Aorta (tissue), 5 donors: ENCODE measurements around the gene ASB13. TPM values are rescaled to one million over a fixed set of nuclear protein-coding genes. Genes with fewer than 3 reads are reported as not detected.
A peak's percentile ranks its signal among the peaks of the same experiment; 100 is the strongest.

Experiments
- ATAC-seq: fragments of 200-7000 bp; cut with Tn5 transposase; one replicate; pipeline ENCODE4 v1.9.1; 2022; ENCODE audit warnings: moderate library complexity; ENCODE audit not compliant: low FRiP score
- DNase-seq, 2 donors: peaks; one replicate each; pipeline ENCODE4 v3.0.0-alpha.2; 2020
- H3K27ac ChIP-seq, 2 donors: one replicate each; pipeline ENCODE4 v1.5.1; 2013; ENCODE audit warnings: low read length in 2 of 2, mild to moderate bottlenecking in 2 of 2, moderate library complexity in 2 of 2, control low read depth in 1 of 2, inconsistent platforms in 1 of 2, low read depth in 1 of 2
- H3K27me3 ChIP-seq, 2 donors: one replicate each; pipeline ENCODE4 v1.6.1; 2013; ENCODE audit warnings: control low read depth in 1 of 2, low read length in 1 of 2, mild to moderate bottlenecking in 1 of 2, moderate library complexity in 1 of 2; ENCODE audit not compliant: insufficient read depth in 2 of 2, control insufficient read depth in 1 of 2
- H3K36me3 ChIP-seq, 2 donors: one replicate each; pipeline ENCODE4 v1.6.1; 2013; ENCODE audit warnings: control low read depth in 1 of 2, low read length in 1 of 2, mild to moderate bottlenecking in 1 of 2; ENCODE audit not compliant: insufficient read depth in 2 of 2, control insufficient read depth in 1 of 2
- H3K4me1 ChIP-seq, 2 donors: one replicate each; pipeline ENCODE4 v1.6.1; 2013; ENCODE audit warnings: low read length in 2 of 2, control low read depth in 1 of 2, mild to moderate bottlenecking in 1 of 2, moderate library complexity in 1 of 2; ENCODE audit not compliant: insufficient read depth in 2 of 2, control insufficient read depth in 1 of 2
- H3K4me3 ChIP-seq, 2 donors: one replicate each; pipeline ENCODE4 v1.5.1; 2013; ENCODE audit warnings: low read length in 2 of 2, control low read depth in 1 of 2, mild to moderate bottlenecking in 1 of 2
- H3K9me3 ChIP-seq: one replicate; pipeline ENCODE4 v1.6.1; 2013; ENCODE audit warnings: mild to moderate bottlenecking, low read length; ENCODE audit not compliant: control insufficient read depth
- WGBS, 2 donors: extraction: QIAGEN DNeasy Blood & Tissue Kit; methylation state at CpG; one replicate each; pipeline ENCODE4 v1.1.7; 2013; 5-methylcytosine and 5-hydroxymethylcytosine counted together
- intact Hi-C, 2 donors: fragments of 100-400 bp; cut with DNase I; formaldehyde crosslinking; loops; one replicate each; pipeline versions ENCODE4 v1.14.2 to v1.15.0; 2022
- long read RNA-seq, 2 donors: library from polyadenylated mRNA; unstranded; transcript quantifications; one replicate each; pipeline ENCODE4 v2.0.0, GENCODE V29; 2020 to 2021
- polyA plus RNA-seq, 2 donors: library from polyadenylated mRNA; stranded (reverse); fragments of 200-250 nt; gene quantifications; one replicate each; pipeline ENCODE4 v1.2.3, GENCODE V29; 2013
- total RNA-seq, 2 donors: library from RNA; stranded (reverse); fragmentation: NEBNext Ultra II Directional; extraction: Animal tissue kit (Norgen Biotek cat#: 25700); gene quantifications; one replicate each; pipeline ENCODE4 v1.2.1, GENCODE V29; 2021
- donor health status: healthy with polysubstance abuse.
- donor health status: Bipolar disorder and iron deficiency.
- donor health status: DM: no; HTN: no; CAD: no.
- donor health status: DM: no; HTN: no; CAD: no.
- donor health status: DM: yes; HTN: yes; CAD: no.

ASB13 gene
- total RNA-seq, result 10 to 100 TPM; 23.2 to 25.0 TPM
- polyA plus RNA-seq, result 10 to 100 TPM; 19.2 to 35.1 TPM
- long read RNA-seq, donor 1, transcript ASB13-201 (6 exons, 2,699 nt), result major isoform, 88 of 112 reads
- long read RNA-seq, donor 1, partial matches to known transcripts, result 9 of 112 reads
- long read RNA-seq, donor 1, other reads (novel, unspliced or antisense), result 11 of 112 reads
- long read RNA-seq, donor 2, transcript ASB13-201 (6 exons, 2,699 nt), result major isoform, 11 of 20 reads
- long read RNA-seq, donor 2, partial matches to known transcripts, result 2 of 20 reads
- long read RNA-seq, donor 2, other reads (novel, unspliced or antisense), result 7 of 20 reads

- intact Hi-C loops, result loop anchor here in 1 of 2 donors (10.0 kb wide), 1 partner anchor 109 kb away; no protein-coding TSS in a partner anchor
- DNase-seq (peak; percentile 84 to 91), ATAC-seq (peak; percentile 93)
- peak within 1 kb of the TSS; percentile 0 to 72 for H3K27ac ChIP-seq
- no peaks in the 10 kb centered on the region for H3K27me3 ChIP-seq
- H3K4me3 ChIP-seq, result peak within 1 kb of the TSS; percentile 70 to 80
- H3K9me3 ChIP-seq, result no peaks in the 10 kb centered on the region
- H3K36me3 ChIP-seq, result no peaks in the 10 kb centered on the region
- H3K4me1 ChIP-seq, result peaks cover 0 to 2% of the 10 kb centered on the region in 2 donors
- 0 to 1% methylated on average over 83 to 112 of the region's 112 CpGs for WGBS, 2 donors
Observed at GRCh38 chr10:5666008-5666840, at the start of gene ASB13. Gene ASB13 (minus strand): TSS chr10:5666595. CDS start chr10:5666551, 44 bp downstream.

GRCh38 chr10:5711642-5712041 lies 45.2 kb upstream of the ASB13 start:
- no peaks in the 10 kb centered on the region for H3K36me3 ChIP-seq
- intact Hi-C loops, result no loop called here
- no peak overlapping the region for H3K4me3 ChIP-seq
- DNase-seq, result no peak
- H3K9me3 ChIP-seq, result no peaks in the 10 kb centered on the region
- no peaks in the 10 kb centered on the region for H3K4me1 ChIP-seq
- H3K27ac ChIP-seq, result no peak overlapping the region
- no peak for ATAC-seq
- H3K27me3 ChIP-seq, result no peaks in the 10 kb centered on the region
- 86% methylated on average over 4 of the region's 4 CpGs for WGBS, 2 donors

GRCh38 chr10:5710859-5711258 lies 44.5 kb upstream of the ASB13 start:
- Histone ChIP-seq H3K27me3 (no peaks in the 10 kb centered on the region), H3K4me3 (no peak overlapping the region), H3K36me3 (no peaks in the 10 kb centered on the region), H3K4me1 (no peaks in the 10 kb centered on the region), H3K27ac (no peak overlapping the region), H3K9me3 (no peaks in the 10 kb centered on the region)
- DNase-seq (no peak), ATAC-seq (no peak)
- intact Hi-C loops, result no loop called here
- WGBS, 2 donors, result 81 to 82% methylated on average over 1 of the region's 1 CpG

GRCh38 chr10:5709865-5710264 lies 43.5 kb upstream of the ASB13 start:
- intact Hi-C loops, result no loop called here
- no peak for ATAC-seq
- DNase-seq, result no peak
- H3K9me3 ChIP-seq, result no peaks in the 10 kb centered on the region
- no peaks in the 10 kb centered on the region for H3K4me1 ChIP-seq
- no peak overlapping the region for H3K27ac ChIP-seq
- H3K36me3 ChIP-seq, result no peaks in the 10 kb centered on the region
- H3K27me3 ChIP-seq, result no peaks in the 10 kb centered on the region
- no peak overlapping the region for H3K4me3 ChIP-seq
- 84 to 89% methylated on average over 2 of the region's 2 CpGs for WGBS, 2 donors

- no peaks in the 10 kb centered on the region for H3K27me3 ChIP-seq
- no peaks in the 10 kb centered on the region for H3K9me3 ChIP-seq
- ATAC-seq, result no peak
- no peaks in the 10 kb centered on the region for H3K4me1 ChIP-seq
- H3K4me3 ChIP-seq, result no peak overlapping the region
- intact Hi-C loops, result no loop called here
- no peaks in the 10 kb centered on the region for H3K36me3 ChIP-seq
- DNase-seq, result no peak
- no peak overlapping the region for H3K27ac ChIP-seq
Observed at GRCh38 chr10:5708356-5708755, 42.0 kb upstream of the ASB13 start.

- no peaks in the 10 kb centered on the region for H3K27me3 ChIP-seq
- peaks cover 0 to 3% of the 10 kb centered on the region in 2 donors for H3K4me1 ChIP-seq
- no peaks in the 10 kb centered on the region for H3K9me3 ChIP-seq
- no peak overlapping the region for H3K27ac ChIP-seq
- 99 to 100% methylated on average over 1 of the region's 1 CpG for WGBS, 2 donors
- intact Hi-C loops, result no loop called here
- H3K36me3 ChIP-seq, result no peaks in the 10 kb centered on the region
- ATAC-seq, result no peak
- H3K4me3 ChIP-seq, result no peak overlapping the region
- no peak for DNase-seq
Observed at GRCh38 chr10:5698062-5698461, 31.7 kb upstream of the ASB13 start.

- H3K9me3 ChIP-seq, result no peaks in the 10 kb centered on the region
- DNase-seq (no peak), ATAC-seq (no peak)
- H3K4me1 ChIP-seq, result peaks cover 0 to 3% of the 10 kb centered on the region in 2 donors
- no peaks in the 10 kb centered on the region for H3K36me3 ChIP-seq
- no peaks in the 10 kb centered on the region for H3K27me3 ChIP-seq
- WGBS, 2 donors, result 97 to 98% methylated on average over 2 of the region's 2 CpGs
- no peak overlapping the region for H3K27ac ChIP-seq
- intact Hi-C loops, result no loop called here
- no peak overlapping the region for H3K4me3 ChIP-seq
Observed at GRCh38 chr10:5697342-5697741, 30.9 kb upstream of the ASB13 start.

- no peaks in the 10 kb centered on the region for H3K36me3 ChIP-seq
- H3K4me1 ChIP-seq, result peaks cover 0 to 6% of the 10 kb centered on the region in 2 donors
- no peaks in the 10 kb centered on the region for H3K27me3 ChIP-seq
- DNase-seq, result no peak
- H3K9me3 ChIP-seq, result no peaks in the 10 kb centered on the region
- ATAC-seq, result no peak
- intact Hi-C loops, result no loop called here
- no peak overlapping the region for H3K4me3 ChIP-seq
- H3K27ac ChIP-seq, result no peak overlapping the region
- WGBS, 2 donors, result 84 to 86% methylated on average over 1 of the region's 1 CpG
Observed at GRCh38 chr10:5694573-5694972, 28.2 kb upstream of the ASB13 start.
